HepG2 (cell line): ENCODE data around the gene STAC. TPM values are rescaled to one million over a fixed set of nuclear protein-coding genes. Genes with fewer than 3 reads are reported as not detected.

Source experiments
- ATAC-seq: fragments of 200-7000 bp; cut with Tn5 transposase; 3 replicates; pipeline ENCODE4 v1.9.1; 2020; ENCODE audit warnings: mild to moderate bottlenecking, moderate library complexity
- BruUV-seq: library from RNA; stranded (reverse); fragments of 400-500 nt; replicated peaks from 2 replicates; lab custom pipeline; 2021; lab: Mats Ljungman, UMichigan
- CTCF ChIA-PET: fragments of 300-600 bp; formaldehyde crosslinking; extraction: SDS; loops from one replicate; lab custom pipeline; 2021; ENCODE audit warnings: low total read pairs, inconsistent platforms, low intra/inter-chr PET ratio; lab: Yijun Ruan, JAX
- POLR2A ChIA-PET: fragments of 350-600 bp; sonication (Branson Sonifier 250); formaldehyde crosslinking; loops from one replicate; lab custom pipeline; 2020; ENCODE audit warnings: antibody characterized with exemption, inconsistent platforms; lab: Yijun Ruan, JAX
- DNase-seq: peaks from one replicate; pipeline ENCODE4 v3.0.0-alpha.2; 2015; ENCODE audit warnings: low spot score
- FAIRE-seq: peaks from 3 replicates; lab custom pipeline; 2011; peaks lifted over from hg19 to GRCh38; lab: Jason Lieb, UNC
- H2AFZ ChIP-seq: one replicate; pipeline ENCODE4 v1.6.1; 2011; ENCODE audit warnings: low read length, inconsistent platforms
- H3K27ac ChIP-seq: fragments of 300-600 bp; 3 replicates; pipeline ENCODE4 v1.8.0; 2011; ENCODE audit warnings: mixed run types, mild to moderate bottlenecking, mixed read lengths, low read length, inconsistent platforms; ENCODE audit not compliant: insufficient read depth; ENCODE audit errors: extremely low read length
- H3K27me3 ChIP-seq, 2 experiments: fragments of 200-600 bp in 1 of 2; 2 replicates in 1 of 2; 3 replicates in 1 of 2; pipeline versions ENCODE4 v1.6.0 to v1.8.0; 2011; ENCODE audit warnings: low read length in 2 of 2, mild to moderate bottlenecking in 2 of 2, moderate library complexity in 2 of 2, inconsistent platforms in 1 of 2; ENCODE audit not compliant: insufficient read depth in 2 of 2, control insufficient read depth in 1 of 2
- H3K36me3 ChIP-seq, 2 experiments: fragments of 200-600 bp in 1 of 2; replicated peaks in 1 of 2; 2 replicates in 1 of 2; 3 replicates in 1 of 2; pipeline versions ENCODE4 v1.5.1 to v1.8.0; 2011; ENCODE audit warnings: low read length in 2 of 2, inconsistent platforms in 1 of 2; ENCODE audit not compliant: insufficient read depth in 2 of 2, control insufficient read depth in 1 of 2
- H3K4me1 ChIP-seq: 2 replicates; pipeline ENCODE4 v1.5.1; 2012; ENCODE audit warnings: low read length, inconsistent platforms; ENCODE audit not compliant: insufficient read depth
- H3K4me2 ChIP-seq: 2 replicates; pipeline ENCODE4 v1.6.0; 2011; ENCODE audit warnings: low read depth, low read length, inconsistent platforms
- H3K4me3 ChIP-seq, 3 experiments: fragments of 200-600 bp in 1 of 3; sonication (generic), shearing (Covaris generic) in 1 of 3; replicated peaks in 1 of 3; 2 replicates each; pipeline ENCODE4 v1.5.1; 2011 to 2016; ENCODE audit warnings: low read length in 3 of 3, inconsistent platforms in 2 of 3, low read depth in 2 of 3, mild to moderate bottlenecking in 2 of 3, control low read depth in 1 of 3, mixed read lengths in 1 of 3; ENCODE audit not compliant: insufficient read depth in 1 of 3
- H3K79me2 ChIP-seq: one replicate; pipeline ENCODE4 v1.6.1; 2011; ENCODE audit warnings: low read length, inconsistent platforms; ENCODE audit not compliant: insufficient read depth
- H3K9ac ChIP-seq: 2 replicates; pipeline ENCODE4 v1.6.0; 2011; ENCODE audit warnings: mild to moderate bottlenecking, low read depth, low read length, inconsistent platforms; ENCODE audit not compliant: insufficient read depth
- H3K9me3 ChIP-seq: 2 replicates; pipeline ENCODE4 v1.5.1; 2012; ENCODE audit warnings: mild to moderate bottlenecking, low read length
- H4K20me1 ChIP-seq: 2 replicates; pipeline ENCODE4 v1.6.0; 2011; ENCODE audit warnings: inconsistent platforms, mild to moderate bottlenecking, low read length, moderate library complexity; ENCODE audit not compliant: insufficient read depth
- CAMTA2 ChIP-seq: sonication (generic); formaldehyde crosslinking; IDR thresholded peaks from 2 replicates; pipeline ENCODE4 v1.4.0; 2020; ENCODE audit warnings: mild to moderate bottlenecking, missing genetic modification reagents, borderline replicate concordance
- ELF1 ChIP-seq: sonication (generic); formaldehyde crosslinking; IDR thresholded peaks from 2 replicates; pipeline ENCODE4 v1.4.0; 2020; ENCODE audit warnings: missing genetic modification reagents
- HOXA9 ChIP-seq: sonication (generic); formaldehyde crosslinking; IDR thresholded peaks from 2 replicates; pipeline ENCODE4 v1.8.1; 2022; ENCODE audit warnings: missing genetic modification reagents, mild to moderate bottlenecking, moderate library complexity, borderline replicate concordance
- MAFF ChIP-seq: IDR thresholded peaks from 2 replicates; pipeline ENCODE4 v1.6.1; 2011; ENCODE audit warnings: low read depth, low read length, improper control_type of control experiment
- PBX3 ChIP-seq: sonication (generic); formaldehyde crosslinking; IDR thresholded peaks from 2 replicates; pipeline ENCODE4 v1.8.1; 2023; ENCODE audit warnings: missing genetic modification reagents, inconsistent platforms, borderline replicate concordance
- PITX1 ChIP-seq: sonication (generic); formaldehyde crosslinking; IDR thresholded peaks from 2 replicates; pipeline ENCODE4 v1.5.1; 2020; ENCODE audit warnings: mild to moderate bottlenecking, missing genetic modification reagents
- POLR2AphosphoS5 ChIP-seq: IDR thresholded peaks from 2 replicates; pipeline ENCODE4 v1.6.1; 2012; ENCODE audit warnings: low read depth, low read length
- POLR2G ChIP-seq: fragments of 200-400 bp; formaldehyde crosslinking; IDR thresholded peaks from 2 replicates; pipeline ENCODE4 v1.6.1; 2018; ENCODE audit warnings: mild to moderate bottlenecking, low read depth, low read length, moderate library complexity
- XRCC5 ChIP-seq: fragments of 200-400 bp; formaldehyde crosslinking; optimal IDR thresholded peaks from 2 replicates; pipeline ENCODE3; 2017; ENCODE audit warnings: mild to moderate bottlenecking, low read length
- ZHX2 ChIP-seq, 2 experiments: sonication (generic) in 1 of 2; formaldehyde crosslinking in 1 of 2; IDR thresholded peaks; 2 replicates each; pipeline versions ENCODE4 v1.6.1 to v1.9.0; 2014 to 2022; ENCODE audit warnings: antibody characterized with exemption in 1 of 2, borderline replicate concordance in 1 of 2, inconsistent platforms in 1 of 2, low read depth in 1 of 2, missing genetic modification reagents in 1 of 2
- ZNF24 ChIP-seq: fragments of 450-650 bp; IDR thresholded peaks from 2 replicates; pipeline ENCODE4 v1.6.1; 2017; ENCODE audit warnings: antibody characterized with exemption, mild to moderate bottlenecking
- ZNF547 ChIP-seq: sonication (generic); formaldehyde crosslinking; IDR thresholded peaks from 2 replicates; pipeline ENCODE4 v1.5.1; 2020; ENCODE audit warnings: mild to moderate bottlenecking, missing genetic modification reagents
- ZNF674 ChIP-seq: sonication (generic); formaldehyde crosslinking; IDR thresholded peaks from 2 replicates; pipeline ENCODE4 v1.5.0; 2020; ENCODE audit warnings: low read depth, mild to moderate bottlenecking, missing genetic modification reagents
- ZSCAN9 ChIP-seq: IDR thresholded peaks from 2 replicates; pipeline ENCODE4 v1.6.1; 2016; ENCODE audit warnings: borderline replicate concordance
- whole genome bisulfite sequencing: methylation state at CpG from one replicate; pipeline ENCODE4 v1.1.6; 2017; ENCODE audit warnings: low lambda C conversion rate; 5-methylcytosine and 5-hydroxymethylcytosine counted together
- in situ Hi-C: cut with HindIII; loops from 2 replicates; pipeline ENCODE4 v1.10.0; 2017; ENCODE audit warnings: low pct_unique_long_range_greater_than_20kb; ENCODE audit not compliant: extremely low pct_ligation_motif_present
- intact Hi-C: fragments of 100-400 bp; cut with micrococcal nuclease; formaldehyde crosslinking; loops from one replicate; pipeline ENCODE4 v1.10.0; 2022; ENCODE audit not compliant: unreplicated experiment
- polyA plus RNA-seq, 8 experiments: library from polyadenylated mRNA; depleted of rRNA in 3 of 8; stranded (reverse) in 7 of 8; unstranded in 1 of 8; fragments of >200 nt; fragmentation: Illumina TruSeq in 4 of 8; extraction: Trizol in 4 of 8; gene quantifications; 2 replicates each; pipeline versions ENCODE4 v1.2.1 to v1.2.3, GENCODE V29; 2011 to 2016; ENCODE audit warnings: low read depth in 4 of 8, missing spikeins in 1 of 8, mixed read lengths in 1 of 8; ENCODE audit not compliant: insufficient read depth in 1 of 8
- total RNA-seq, 5 experiments: library from RNA; depleted of rRNA; stranded (reverse); fragments of >200 nt; fragmentation: Illumina TruSeq; extraction: Trizol; gene quantifications; 2 replicates each; pipeline ENCODE4 v1.2.3, GENCODE V29; 2016; ENCODE audit warnings: low read depth in 1 of 5
- TF ChIP-seq, protein P1 (sequence below): sonication (generic); formaldehyde crosslinking; IDR thresholded peaks from 2 replicates; pipeline ENCODE4 v1.8.0; 2023; ENCODE audit warnings: mild to moderate bottlenecking, missing genetic modification reagents
- TF ChIP-seq, protein P2 (sequence below): sonication (generic); formaldehyde crosslinking; IDR thresholded peaks from 2 replicates; pipeline ENCODE4 v1.8.0; 2022; ENCODE audit warnings: mild to moderate bottlenecking, missing genetic modification reagents, moderate library complexity

STAC gene
- total and polyA plus RNA-seq, 2 of the 13 experiments (the other 11 are each of a cell fraction or from before 2014, with no cell fraction given), result not detected

DNA sequence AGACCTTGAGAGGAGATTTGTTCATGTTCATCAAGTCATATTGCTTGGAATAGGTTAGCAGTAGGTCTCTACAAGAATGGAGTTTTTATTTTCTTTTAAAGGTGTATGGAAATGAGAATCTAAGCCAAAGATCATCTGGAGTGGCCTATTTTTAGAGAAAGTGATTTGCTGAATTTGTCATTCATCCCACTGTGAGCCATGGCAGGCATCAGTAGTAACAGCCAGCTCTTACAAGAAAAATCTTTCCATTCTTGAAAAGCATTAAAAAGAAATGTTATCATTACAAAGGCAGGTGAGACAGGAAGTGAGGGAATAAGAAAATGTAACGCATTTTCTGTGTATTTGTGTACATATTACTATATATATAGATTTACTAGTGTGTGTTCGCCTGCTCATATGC is 29.6 kb downstream of the STAC start (continued):
- no peak for TF ChIP-seq ZNF674 (CRISPR knock-in tag)

GRCh38 chr3:36411587-36411986 is 31.3 kb downstream of the STAC start:
- FAIRE-seq, result no peak
- no TSS peak for BruUV-seq
- in situ Hi-C loops (no loop called here), intact Hi-C loops (no loop called here)
- H3K9ac ChIP-seq, result no peak overlapping the region
- no peak overlapping the region for H3K4me3 ChIP-seq
- TF ChIP-seq ELF1 (CRISPR knock-in tag) (no peak), ZSCAN9 (no peak), HOXA9 (CRISPR knock-in tag) (no peak), CAMTA2 (CRISPR knock-in tag) (no peak), ZHX2 (IDR thresholded peaks at IDR 0.05; ENCODE audit: low read depth) (no peak), ZHX2 (CRISPR knock-in tag; IDR thresholded peaks at IDR 0.05; ENCODE audit: borderline replicate concordance) (no peak), POLR2G (no peak), ZNF24 (no peak), ZNF547 (no peak), XRCC5 (no peak), POLR2AphosphoS5 (no peak), MAFF (no peak), PITX1 (CRISPR knock-in tag) (no peak), PBX3 (no peak)
- TF ChIP-seq, protein P1, sequence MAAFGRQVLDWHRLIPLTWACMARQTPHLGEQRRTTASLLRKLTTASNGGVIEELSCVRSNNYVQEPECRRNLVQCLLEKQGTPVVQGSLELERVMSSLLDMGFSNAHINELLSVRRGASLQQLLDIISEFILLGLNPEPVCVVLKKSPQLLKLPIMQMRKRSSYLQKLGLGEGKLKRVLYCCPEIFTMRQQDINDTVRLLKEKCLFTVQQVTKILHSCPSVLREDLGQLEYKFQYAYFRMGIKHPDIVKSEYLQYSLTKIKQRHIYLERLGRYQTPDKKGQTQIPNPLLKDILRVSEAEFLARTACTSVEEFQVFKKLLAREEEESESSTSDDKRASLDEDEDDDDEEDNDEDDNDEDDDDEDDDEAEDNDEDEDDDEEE (CRISPR knock-in tag), result no peak
- TF ChIP-seq, protein P2, sequence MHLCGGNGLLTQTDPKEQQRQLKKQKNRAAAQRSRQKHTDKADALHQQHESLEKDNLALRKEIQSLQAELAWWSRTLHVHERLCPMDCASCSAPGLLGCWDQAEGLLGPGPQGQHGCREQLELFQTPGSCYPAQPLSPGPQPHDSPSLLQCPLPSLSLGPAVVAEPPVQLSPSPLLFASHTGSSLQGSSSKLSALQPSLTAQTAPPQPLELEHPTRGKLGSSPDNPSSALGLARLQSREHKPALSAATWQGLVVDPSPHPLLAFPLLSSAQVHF (CRISPR knock-in tag), result no peak
- ChIA-PET POLR2A (no interaction called here), CTCF (no interaction called here)
- H2AFZ ChIP-seq, result no peak overlapping the region
- H3K4me2 ChIP-seq, result no peak overlapping the region
- no peaks in the 10 kb centered on the region for H3K36me3 ChIP-seq
- no peaks in the 10 kb centered on the region; the same call in 1 of the 2 replicates for H4K20me1 ChIP-seq
- no peaks in the 10 kb centered on the region for H3K79me2 ChIP-seq
- no peaks in the 10 kb centered on the region for H3K9me3 ChIP-seq
- no peaks in the 10 kb centered on the region for H3K27me3 ChIP-seq
- H3K27ac ChIP-seq, result no peak overlapping the region
- no peaks in the 10 kb centered on the region for H3K4me1 ChIP-seq
- DNase-seq, result no peak
- WGBS, result 0% methylated on average over 1 of the region's 1 CpG
- ATAC-seq, result no peak
